ENCODE results near the gene ZMYND8.
"Not testable (repeated sequence)": the region's sequence is repeated elsewhere in the genome, so short reads cannot be mapped to it uniquely, and the experiment has no call there.

Gene ZMYND8

DNA sequence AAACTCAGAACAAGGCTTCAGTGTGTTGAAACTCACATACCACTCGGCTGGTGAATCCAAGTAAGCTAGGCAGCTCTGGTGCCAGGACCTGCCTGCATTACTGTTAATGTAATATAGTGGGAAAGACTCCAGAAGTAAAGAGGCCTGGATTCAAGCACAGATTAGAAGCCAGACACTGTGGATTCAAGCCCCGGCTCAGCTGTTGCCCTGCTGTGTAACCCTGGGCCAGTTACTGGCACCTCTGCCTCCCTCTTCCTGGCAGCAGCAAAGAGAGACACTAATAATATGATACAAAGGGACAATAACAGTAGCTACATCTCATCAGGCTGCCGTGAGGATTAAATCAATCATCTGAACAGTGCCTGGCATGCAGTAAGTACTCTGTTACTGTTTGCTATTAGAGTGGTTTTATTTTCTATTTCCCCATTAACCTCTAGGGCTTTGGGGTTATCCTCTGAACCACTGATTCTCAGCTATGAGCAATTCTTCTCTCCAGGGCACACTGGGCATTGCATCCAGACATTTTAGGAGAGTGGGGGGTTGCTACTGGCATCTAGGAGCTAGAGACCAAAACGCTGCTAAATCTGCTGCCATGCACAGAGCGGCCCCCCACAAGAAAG lies 92.9 kb downstream of the ZMYND8 start:
- Histone ChIP-seq H3K9me3 (ENCODE audit: severe bottlenecking) (no peaks in the 10 kb centered on the region), H3K27me3 (ENCODE audit: insufficient read depth, poor library complexity, severe bottlenecking) (no peaks in the 10 kb centered on the region), H3K4me1 (ENCODE audit: insufficient read depth, poor library complexity, severe bottlenecking) (no peaks in the 10 kb centered on the region)

DNA sequence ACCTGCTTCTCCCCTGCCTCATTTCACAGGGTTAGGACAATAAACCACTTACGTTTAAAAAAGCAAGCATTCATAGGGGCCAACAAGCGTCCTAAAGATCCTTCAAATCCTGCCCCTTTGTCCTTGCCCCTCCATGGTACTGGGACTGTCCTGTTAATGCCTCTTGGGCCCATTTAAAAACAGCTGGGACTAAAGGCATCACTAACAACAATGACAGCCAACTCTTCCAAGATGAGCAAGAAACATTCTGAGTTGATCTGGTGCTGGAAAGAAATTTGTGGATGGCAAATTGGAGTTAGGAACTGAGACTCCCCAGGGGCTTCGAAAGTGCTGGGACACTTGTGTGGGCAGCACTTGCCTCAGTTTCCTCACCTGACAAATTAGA lies 93.4 kb downstream of the ZMYND8 start:
- TF ChIP-seq, protein P1, sequence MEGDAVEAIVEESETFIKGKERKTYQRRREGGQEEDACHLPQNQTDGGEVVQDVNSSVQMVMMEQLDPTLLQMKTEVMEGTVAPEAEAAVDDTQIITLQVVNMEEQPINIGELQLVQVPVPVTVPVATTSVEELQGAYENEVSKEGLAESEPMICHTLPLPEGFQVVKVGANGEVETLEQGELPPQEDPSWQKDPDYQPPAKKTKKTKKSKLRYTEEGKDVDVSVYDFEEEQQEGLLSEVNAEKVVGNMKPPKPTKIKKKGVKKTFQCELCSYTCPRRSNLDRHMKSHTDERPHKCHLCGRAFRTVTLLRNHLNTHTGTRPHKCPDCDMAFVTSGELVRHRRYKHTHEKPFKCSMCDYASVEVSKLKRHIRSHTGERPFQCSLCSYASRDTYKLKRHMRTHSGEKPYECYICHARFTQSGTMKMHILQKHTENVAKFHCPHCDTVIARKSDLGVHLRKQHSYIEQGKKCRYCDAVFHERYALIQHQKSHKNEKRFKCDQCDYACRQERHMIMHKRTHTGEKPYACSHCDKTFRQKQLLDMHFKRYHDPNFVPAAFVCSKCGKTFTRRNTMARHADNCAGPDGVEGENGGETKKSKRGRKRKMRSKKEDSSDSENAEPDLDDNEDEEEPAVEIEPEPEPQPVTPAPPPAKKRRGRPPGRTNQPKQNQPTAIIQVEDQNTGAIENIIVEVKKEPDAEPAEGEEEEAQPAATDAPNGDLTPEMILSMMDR (IDR thresholded peaks at IDR 0.05; ENCODE audit: poor library complexity, severe bottlenecking), result no peak
- ATAC-seq (ENCODE audit: low read depth) (no peak), DNase-seq (ENCODE audit: low spot score) (no peak)
- H3K4me3 ChIP-seq (ENCODE audit: severe bottlenecking), result no peak overlapping the region
- H3K4me1 ChIP-seq (ENCODE audit: insufficient read depth, poor library complexity, severe bottlenecking), result no peaks in the 10 kb centered on the region
- no peaks in the 10 kb centered on the region for H3K27me3 ChIP-seq (ENCODE audit: insufficient read depth, poor library complexity, severe bottlenecking)
- peaks cover 95% of the 10 kb centered on the region for H3K36me3 ChIP-seq (ENCODE audit: low read depth)
- no peaks in the 10 kb centered on the region for H3K9me3 ChIP-seq (ENCODE audit: severe bottlenecking)
- no peak overlapping the region for H3K27ac ChIP-seq (ENCODE audit: poor library complexity, severe bottlenecking)

More for the DNA sequence above, 92.9 kb downstream of the ZMYND8 start:
- TF ChIP-seq, protein P1 (IDR thresholded peaks at IDR 0.05; ENCODE audit: poor library complexity, severe bottlenecking), result no peak
- H3K36me3 ChIP-seq (ENCODE audit: low read depth), result peaks cover 95% of the 10 kb centered on the region
- no peak overlapping the region for H3K4me3 ChIP-seq (ENCODE audit: severe bottlenecking)
- DNase-seq (ENCODE audit: low spot score) (no peak), ATAC-seq (ENCODE audit: low read depth) (peak; percentile 5; the same call in 1 of the 3 replicates)
- no peak overlapping the region for H3K27ac ChIP-seq (ENCODE audit: poor library complexity, severe bottlenecking)

DNA sequence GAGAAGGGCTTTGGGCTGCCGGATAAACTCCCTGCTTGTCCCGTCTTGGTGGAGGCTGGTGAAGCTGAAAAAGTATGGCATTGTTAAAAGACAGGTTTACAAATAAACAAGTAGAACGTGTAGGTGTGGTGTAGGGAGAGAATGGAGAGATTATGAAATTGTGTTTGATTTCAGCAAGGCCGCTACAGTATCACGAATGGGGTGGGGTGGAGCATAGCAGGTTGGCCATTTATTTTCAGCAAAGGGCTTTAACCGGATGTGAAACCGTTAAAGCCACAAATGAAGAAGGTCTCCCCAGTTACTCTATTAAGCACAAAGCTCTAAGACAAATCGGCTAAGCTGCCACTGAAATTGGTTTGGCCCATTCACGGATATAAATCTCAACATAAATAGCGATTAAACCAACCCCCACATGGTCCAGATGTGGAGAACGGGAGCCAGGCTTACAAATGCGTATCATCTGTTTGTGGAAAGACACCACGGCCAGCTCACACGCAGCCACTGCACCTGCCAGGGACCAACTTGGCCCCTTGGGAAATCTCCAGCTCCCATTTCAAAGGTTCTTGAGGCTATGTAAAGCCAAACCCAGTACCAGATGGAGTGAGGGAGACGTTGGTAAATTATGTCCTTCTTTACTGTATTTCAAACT lies 94.0 kb downstream of the ZMYND8 start:
- no peak overlapping the region for H3K4me3 ChIP-seq (ENCODE audit: severe bottlenecking)
- H3K4me1 ChIP-seq (ENCODE audit: insufficient read depth, poor library complexity, severe bottlenecking), result no peaks in the 10 kb centered on the region
- H3K27ac ChIP-seq (ENCODE audit: poor library complexity, severe bottlenecking), result no peak overlapping the region
- peaks cover 95% of the 10 kb centered on the region for H3K36me3 ChIP-seq (ENCODE audit: low read depth)
- ATAC-seq (ENCODE audit: low read depth), result no peak
- H3K9me3 ChIP-seq (ENCODE audit: severe bottlenecking), result no peaks in the 10 kb centered on the region
- no peaks in the 10 kb centered on the region for H3K27me3 ChIP-seq (ENCODE audit: insufficient read depth, poor library complexity, severe bottlenecking)
- DNase-seq (ENCODE audit: low spot score), result no peak
- TF ChIP-seq, protein P1 (IDR thresholded peaks at IDR 0.05; ENCODE audit: poor library complexity, severe bottlenecking), result no peak

DNA sequence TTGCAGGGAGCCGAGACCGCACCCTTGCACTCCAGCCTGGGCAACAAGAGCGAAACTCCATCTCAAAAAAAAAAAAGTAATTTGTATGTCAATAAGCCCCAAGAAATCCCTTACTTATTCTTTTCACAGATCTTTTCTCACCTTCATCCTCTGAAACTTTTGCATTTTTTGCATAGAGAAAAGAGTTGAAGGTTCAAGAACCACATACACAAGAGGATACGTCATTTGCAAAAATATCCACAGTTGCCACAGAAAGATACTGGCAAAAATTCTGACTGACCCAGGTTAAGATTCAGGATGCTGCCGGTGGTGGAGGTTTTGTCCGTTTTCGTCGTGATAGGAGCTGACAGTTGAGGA lies 94.5 kb downstream of the ZMYND8 start:
- Histone ChIP-seq H3K27me3 (ENCODE audit: insufficient read depth, poor library complexity, severe bottlenecking) (no peaks in the 10 kb centered on the region), H3K4me1 (ENCODE audit: insufficient read depth, poor library complexity, severe bottlenecking) (no peaks in the 10 kb centered on the region), H3K9me3 (ENCODE audit: severe bottlenecking) (no peaks in the 10 kb centered on the region), H3K27ac (ENCODE audit: poor library complexity, severe bottlenecking) (no peak overlapping the region), H3K4me3 (ENCODE audit: severe bottlenecking) (no peak overlapping the region), H3K36me3 (ENCODE audit: low read depth) (peaks cover 96% of the 10 kb centered on the region)
- TF ChIP-seq, protein P1 (IDR thresholded peaks at IDR 0.05; ENCODE audit: poor library complexity, severe bottlenecking), result no peak
- no peak for DNase-seq (ENCODE audit: low spot score)
- no peak for ATAC-seq (ENCODE audit: low read depth)

DNA sequence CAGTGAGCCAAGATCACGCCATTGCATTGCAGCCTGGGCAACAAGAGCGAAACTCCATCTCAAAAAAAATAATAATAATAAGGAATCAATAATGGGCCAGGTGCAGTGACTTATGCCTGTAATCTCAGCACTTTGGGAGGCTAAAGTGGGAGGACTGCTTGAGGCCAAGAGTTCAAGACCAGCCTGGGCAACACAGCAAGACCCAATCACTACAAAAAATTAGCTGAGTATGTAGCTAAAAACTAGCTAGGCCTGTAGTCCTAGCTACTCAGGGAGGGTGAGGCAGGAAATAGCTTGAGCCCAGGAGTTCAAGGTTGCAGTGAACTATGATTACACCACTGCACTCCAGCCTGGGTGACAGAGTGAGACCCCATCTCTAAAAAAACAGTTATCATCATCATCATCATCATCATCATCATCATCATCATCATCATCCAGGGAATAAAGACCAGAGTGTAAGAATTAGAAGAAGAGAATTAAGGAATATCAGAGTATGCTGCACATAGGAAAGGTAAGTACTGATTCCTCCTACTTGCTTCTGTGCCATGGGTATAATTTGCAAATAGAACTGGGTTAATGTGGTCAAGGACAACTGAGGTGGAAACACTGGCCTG lies 95.2 kb downstream of the ZMYND8 start:
- DNase-seq (ENCODE audit: low spot score); ATAC-seq (ENCODE audit: low read depth); H3K27me3 ChIP-seq (ENCODE audit: insufficient read depth, poor library complexity, severe bottlenecking); H3K9me3 ChIP-seq (ENCODE audit: severe bottlenecking); H3K27ac ChIP-seq (ENCODE audit: poor library complexity, severe bottlenecking); H3K4me1 ChIP-seq (ENCODE audit: insufficient read depth, poor library complexity, severe bottlenecking); H3K4me3 ChIP-seq (ENCODE audit: severe bottlenecking): not testable (repeated sequence)
- H3K36me3 ChIP-seq (ENCODE audit: low read depth), result peaks cover 96% of the 10 kb centered on the region

DNA sequence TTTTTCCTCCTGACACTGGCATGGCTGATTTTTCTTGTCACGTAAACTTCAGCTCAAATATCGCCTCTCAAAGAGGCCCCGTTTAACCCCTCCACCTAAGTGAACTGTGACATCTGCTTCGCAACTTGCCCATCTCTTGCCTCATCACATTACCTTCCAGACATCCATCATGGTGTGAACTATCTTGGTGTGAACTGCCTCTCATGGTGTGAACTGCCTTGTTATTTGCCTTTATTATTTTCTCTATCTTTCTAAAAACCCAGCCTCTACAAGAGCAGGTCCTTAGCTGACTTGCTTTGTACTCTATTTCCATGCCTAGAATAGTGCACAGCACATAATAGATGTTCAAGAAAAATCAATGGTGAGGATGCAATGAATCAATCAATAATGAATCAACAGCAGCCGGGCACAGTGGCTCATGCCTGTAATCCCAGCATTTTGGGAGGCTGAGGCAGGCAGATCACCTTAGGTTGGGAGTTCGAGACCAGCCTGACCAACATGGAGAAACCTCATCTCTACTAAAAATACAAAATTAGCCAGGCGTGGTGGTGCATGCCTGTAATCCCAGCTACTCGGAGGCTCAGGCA lies 95.9 kb downstream of the ZMYND8 start:
- H3K9me3 ChIP-seq (ENCODE audit: severe bottlenecking); H3K27me3 ChIP-seq (ENCODE audit: insufficient read depth, poor library complexity, severe bottlenecking); H3K4me1 ChIP-seq (ENCODE audit: insufficient read depth, poor library complexity, severe bottlenecking); ATAC-seq (ENCODE audit: low read depth); H3K27ac ChIP-seq (ENCODE audit: poor library complexity, severe bottlenecking); DNase-seq (ENCODE audit: low spot score); H3K4me3 ChIP-seq (ENCODE audit: severe bottlenecking): not testable (repeated sequence)
- H3K36me3 ChIP-seq (ENCODE audit: low read depth), result peaks cover 96% of the 10 kb centered on the region

Measured in RWPE2 (cell line).